A673 (cell line): ENCODE measurements around the gene OGDH. TPM values are rescaled to one million over a fixed set of nuclear protein-coding genes. Genes with fewer than 3 reads are reported as not detected.

ENCODE experiments used
- BruUV-seq: library from RNA; stranded (reverse); fragments of 400-500 nt; replicated peaks from 2 replicates; lab custom pipeline; 2021; lab: Mats Ljungman, UMichigan
- CTCF ChIA-PET: fragments of 300-600 bp; sonication (Branson Sonifier 250); formaldehyde crosslinking; loops from one replicate; lab custom pipeline; 2022; ENCODE audit warnings: antibody characterized with exemption; lab: Charles Lee
- POLR2A ChIA-PET: fragments of 300-600 bp; sonication (Branson Sonifier 250); formaldehyde crosslinking; loops from one replicate; lab custom pipeline; 2022; ENCODE audit warnings: antibody characterized with exemption; ENCODE audit not compliant: low non-redundant PET; lab: Charles Lee
- DNase-seq: peaks from one replicate; pipeline ENCODE4 v3.0.0-alpha.2; 2015; ENCODE audit warnings: low spot score
- H3K27ac ChIP-seq: fragments of 200-600 bp; sonication (generic); 2 replicates; pipeline ENCODE4 v1.5.1; 2016; ENCODE audit warnings: mixed run types, low read depth, mild to moderate bottlenecking, mixed read lengths, antibody characterized with exemption, low read length; ENCODE audit not compliant: poor library complexity, severe bottlenecking
- H3K27me3 ChIP-seq: fragments of 200-600 bp; sonication (generic); replicated peaks from 2 replicates; pipeline ENCODE4 v1.6.1; 2017; ENCODE audit warnings: mixed run types, low read depth, mild to moderate bottlenecking, mixed read lengths, antibody characterized with exemption, low read length; ENCODE audit not compliant: insufficient read depth, poor library complexity
- H3K36me3 ChIP-seq: fragments of 200-600 bp; sonication (generic); 2 replicates; pipeline ENCODE4 v1.6.1; 2016; ENCODE audit warnings: mixed run types, mild to moderate bottlenecking, mixed read lengths, antibody characterized with exemption, low read length; ENCODE audit not compliant: insufficient read depth, poor library complexity, severe bottlenecking
- H3K4me1 ChIP-seq: fragments of 200-600 bp; sonication (generic); 2 replicates; pipeline ENCODE4 v1.6.1; 2017; ENCODE audit warnings: mixed run types, mild to moderate bottlenecking, mixed read lengths, antibody characterized with exemption, low read length; ENCODE audit not compliant: insufficient read depth, poor library complexity, severe bottlenecking
- H3K4me3 ChIP-seq: fragments of 200-600 bp; sonication (generic); 2 replicates; pipeline ENCODE4 v1.5.1; 2016; ENCODE audit warnings: low read depth, mixed run types, mild to moderate bottlenecking, mixed read lengths, low read length; ENCODE audit not compliant: poor library complexity, severe bottlenecking
- H3K9me3 ChIP-seq: fragments of 200-600 bp; sonication (generic); 2 replicates; pipeline ENCODE4 v1.6.1; 2016; ENCODE audit warnings: mixed run types, low read depth, mild to moderate bottlenecking, mixed read lengths, antibody characterized with exemption, low read length; ENCODE audit not compliant: poor library complexity, severe bottlenecking
- EZH2 ChIP-seq: fragments of 200-600 bp; sonication (generic); IDR thresholded peaks from 2 replicates; pipeline ENCODE4 v1.6.1; 2017; ENCODE audit warnings: borderline replicate concordance, low read depth, mild to moderate bottlenecking, mixed read lengths, antibody characterized with exemption, low read length; ENCODE audit not compliant: poor library complexity, severe bottlenecking
- intact Hi-C: fragments of 100-400 bp; cut with micrococcal nuclease; formaldehyde crosslinking; loops from one replicate; pipeline ENCODE4 v1.10.0; 2022; ENCODE audit not compliant: unreplicated experiment
- total RNA-seq: library from RNA; stranded (reverse); gene quantifications from 2 replicates; pipeline ENCODE4 v1.2.3, GENCODE V29; 2021
- TF ChIP-seq, protein P1 (sequence below): fragments of 300-800, 200-600 bp; sonication (generic); conservative IDR thresholded peaks from 2 replicates; pipeline ENCODE4 v1.5.1; 2017; ENCODE audit warnings: low read depth, mild to moderate bottlenecking, antibody characterized with exemption, low read length, moderate library complexity, mixed read lengths

Gene OGDH
- total RNA-seq, 1 experiment from 2014 or later = 111 TPM

GRCh38 chr7:44674381-44674780 lies 68.0 kb downstream of the OGDH start:
- intact Hi-C loops = no loop called here
- H3K36me3 ChIP-seq = peaks cover 16% of the 10 kb centered on the region
- CTCF ChIA-PET = no interaction called here
- TF ChIP-seq, protein P1, sequence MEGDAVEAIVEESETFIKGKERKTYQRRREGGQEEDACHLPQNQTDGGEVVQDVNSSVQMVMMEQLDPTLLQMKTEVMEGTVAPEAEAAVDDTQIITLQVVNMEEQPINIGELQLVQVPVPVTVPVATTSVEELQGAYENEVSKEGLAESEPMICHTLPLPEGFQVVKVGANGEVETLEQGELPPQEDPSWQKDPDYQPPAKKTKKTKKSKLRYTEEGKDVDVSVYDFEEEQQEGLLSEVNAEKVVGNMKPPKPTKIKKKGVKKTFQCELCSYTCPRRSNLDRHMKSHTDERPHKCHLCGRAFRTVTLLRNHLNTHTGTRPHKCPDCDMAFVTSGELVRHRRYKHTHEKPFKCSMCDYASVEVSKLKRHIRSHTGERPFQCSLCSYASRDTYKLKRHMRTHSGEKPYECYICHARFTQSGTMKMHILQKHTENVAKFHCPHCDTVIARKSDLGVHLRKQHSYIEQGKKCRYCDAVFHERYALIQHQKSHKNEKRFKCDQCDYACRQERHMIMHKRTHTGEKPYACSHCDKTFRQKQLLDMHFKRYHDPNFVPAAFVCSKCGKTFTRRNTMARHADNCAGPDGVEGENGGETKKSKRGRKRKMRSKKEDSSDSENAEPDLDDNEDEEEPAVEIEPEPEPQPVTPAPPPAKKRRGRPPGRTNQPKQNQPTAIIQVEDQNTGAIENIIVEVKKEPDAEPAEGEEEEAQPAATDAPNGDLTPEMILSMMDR = no peak
- TF ChIP-seq EZH2 = no peak
- H3K27me3 ChIP-seq = no peaks in the 10 kb centered on the region
- no peak overlapping the region for H3K4me3 ChIP-seq
- DNase-seq = no peak
- H3K27ac ChIP-seq = no peak overlapping the region
- no TSS peak for BruUV-seq
- POLR2A ChIA-PET = no interaction called here
- no peaks in the 10 kb centered on the region for H3K9me3 ChIP-seq
- H3K4me1 ChIP-seq = no peaks in the 10 kb centered on the region

DNA sequence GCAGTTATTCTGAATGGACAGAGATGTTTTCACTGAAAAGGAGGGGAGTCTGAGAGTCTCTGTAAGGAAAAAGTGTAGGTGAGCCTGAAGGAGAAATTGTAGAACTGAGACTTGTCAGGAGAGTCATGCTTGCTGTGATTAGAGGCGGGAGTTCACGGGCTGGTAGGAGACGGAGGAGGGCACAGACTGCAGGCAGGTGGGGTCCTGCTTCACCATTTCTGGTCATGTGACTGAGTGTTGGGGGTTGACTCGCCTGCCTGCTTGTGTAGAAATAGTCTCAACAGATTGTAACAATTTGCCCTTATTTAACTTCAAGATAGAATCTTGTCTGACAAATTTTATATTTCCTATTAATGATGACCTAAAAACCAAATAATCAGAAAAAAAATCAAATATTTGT lies 70.3 kb downstream of the OGDH start:
- Histone ChIP-seq H3K9me3 (no peaks in the 10 kb centered on the region), H3K27me3 (no peaks in the 10 kb centered on the region), H3K4me1 (no peaks in the 10 kb centered on the region), H3K4me3 (no peak overlapping the region), H3K27ac (no peak overlapping the region), H3K36me3 (peaks cover 23% of the 10 kb centered on the region)
- no peak for TF ChIP-seq EZH2
- TF ChIP-seq, protein P1 = no peak
- ChIA-PET POLR2A (no interaction called here), CTCF (no interaction called here)
- no peak for DNase-seq
- intact Hi-C loops = no loop called here
- no TSS peak for BruUV-seq

GRCh38 chr7:44678101-44678470 lies 71.7 kb downstream of the OGDH start:
- peaks cover 26% of the 10 kb centered on the region for H3K36me3 ChIP-seq
- intact Hi-C loops = no loop called here
- no peak overlapping the region for H3K27ac ChIP-seq
- CTCF ChIA-PET = no interaction called here
- H3K4me3 ChIP-seq = no peak overlapping the region
- DNase-seq = no peak
- no TSS peak for BruUV-seq
- no peaks in the 10 kb centered on the region for H3K9me3 ChIP-seq
- no peaks in the 10 kb centered on the region for H3K4me1 ChIP-seq
- TF ChIP-seq EZH2 = no peak
- TF ChIP-seq, protein P1 = no peak
- no peaks in the 10 kb centered on the region for H3K27me3 ChIP-seq
- POLR2A ChIA-PET = no interaction called here
